ENCODE results near the gene RAB3GAP1.

The RAB3GAP1 gene

GRCh38 chr2:135055182-135055786, 3.2 kb downstream of the RAB3GAP1 start:
- no peak overlapping the region for H3K27ac ChIP-seq
- TF ChIP-seq ZFX (IDR thresholded peaks at IDR 0.05; ENCODE audit: borderline replicate concordance) (no peak), CTCF (IDR thresholded peaks at IDR 0.05) (no peak)

- TF ChIP-seq ZFX (IDR thresholded peaks at IDR 0.05; ENCODE audit: borderline replicate concordance) = no peak
- no peak for TF ChIP-seq CTCF (IDR thresholded peaks at IDR 0.05)
- no peak overlapping the region for H3K27ac ChIP-seq
Observed at GRCh38 chr2:135056790-135057189, 4.7 kb downstream of the RAB3GAP1 start.

GRCh38 chr2:135059577-135059976, 7.5 kb downstream of the RAB3GAP1 start:
- no peak overlapping the region for H3K27ac ChIP-seq
- TF ChIP-seq CTCF (IDR thresholded peaks at IDR 0.05) (no peak), ZFX (IDR thresholded peaks at IDR 0.05; ENCODE audit: borderline replicate concordance) (no peak)

GRCh38 chr2:135063210-135063609, 11.1 kb downstream of the RAB3GAP1 start:
- no peak overlapping the region for H3K27ac ChIP-seq
- no peak for TF ChIP-seq ZFX (IDR thresholded peaks at IDR 0.05; ENCODE audit: borderline replicate concordance)

GRCh38 chr2:135064149-135064548, 12.1 kb downstream of the RAB3GAP1 start:
- H3K27ac ChIP-seq = no peak overlapping the region
- TF ChIP-seq ZFX (IDR thresholded peaks at IDR 0.05; ENCODE audit: borderline replicate concordance) (no peak), CTCF (IDR thresholded peaks at IDR 0.05) (no peak)

- no peak overlapping the region for H3K27ac ChIP-seq
- TF ChIP-seq ZFX (IDR thresholded peaks at IDR 0.05; ENCODE audit: borderline replicate concordance) = no peak
Observed at GRCh38 chr2:135066710-135067109, 14.6 kb downstream of the RAB3GAP1 start.

- no peak overlapping the region for H3K27ac ChIP-seq
Observed at GRCh38 chr2:135072125-135072997, 20.3 kb downstream of the RAB3GAP1 start.

More at GRCh38 chr2:135072125-135072997, 20.3 kb downstream of the RAB3GAP1 start:
- TF ChIP-seq ZFX (IDR thresholded peaks at IDR 0.05; ENCODE audit: borderline replicate concordance) = no peak
- TF ChIP-seq CTCF (IDR thresholded peaks at IDR 0.05) = no peak

Data from 22Rv1 (cell line).